Cortex of kidney (tissue), 1 donor: Measurements from ENCODE around the gene C1orf116.

ENCODE experiments used
- DNase-seq: peaks from one replicate; lab custom pipeline; 2025; lab: John Stamatoyannopoulos, UW

The C1orf116 gene

DNA sequence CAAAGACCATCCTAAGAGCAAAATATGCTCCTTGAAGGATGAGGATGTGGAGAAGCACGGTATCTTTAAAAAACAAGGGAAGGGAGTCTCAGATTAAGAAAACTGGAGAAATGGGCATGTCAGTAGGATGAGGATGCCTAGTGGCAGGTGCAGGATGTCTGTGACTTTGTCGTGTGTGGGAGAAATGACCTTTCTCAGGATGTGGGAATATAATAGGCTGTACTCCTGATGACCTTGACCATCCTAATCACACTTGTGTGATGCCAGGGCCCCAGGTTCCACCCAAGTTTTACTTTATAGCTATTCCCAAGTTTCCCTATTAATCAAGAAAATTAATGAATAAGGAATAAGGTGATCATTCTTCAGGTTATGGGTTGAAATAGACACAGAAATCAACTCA is 12.9 kb downstream of the C1orf116 start:
- no peak for DNase-seq

DNA sequence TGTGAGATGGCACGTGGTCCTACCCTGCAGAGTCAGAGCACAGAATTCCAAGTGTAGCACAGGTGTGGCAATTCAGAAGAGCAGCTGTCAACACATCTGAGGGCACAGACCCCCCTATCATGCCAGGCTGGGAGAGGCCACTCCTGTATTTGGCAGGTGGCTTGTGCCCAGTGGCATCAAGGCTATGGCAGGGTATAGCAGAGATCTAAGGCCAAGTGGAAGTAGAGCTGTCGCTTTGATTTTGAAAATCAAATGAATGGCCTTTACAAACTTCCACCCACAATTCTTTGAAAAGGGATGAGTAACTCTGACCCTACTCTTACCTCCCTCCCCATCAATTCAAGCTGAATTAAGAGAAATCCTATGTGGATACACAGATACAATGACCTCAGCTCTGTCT is 13.4 kb downstream of the C1orf116 start:
- no peak for DNase-seq

DNA sequence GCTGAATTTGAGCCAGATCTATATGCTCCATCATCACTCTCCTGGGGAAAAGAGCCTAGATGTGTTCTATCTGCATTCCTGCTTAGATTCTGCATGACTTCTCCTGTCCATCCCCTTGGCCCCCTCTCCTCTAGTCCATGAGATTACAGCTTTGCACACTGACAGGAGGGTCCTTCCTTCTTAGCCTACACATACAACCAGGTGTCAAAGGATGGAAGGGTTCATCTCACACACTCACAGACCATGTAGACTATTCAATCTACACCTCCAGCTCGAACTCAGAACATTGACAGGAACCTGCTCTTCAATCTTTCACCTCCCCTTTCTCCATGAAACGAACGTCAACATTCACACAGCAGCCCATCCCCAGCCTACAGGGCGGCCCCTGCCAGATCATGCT is 13.8 kb downstream of the C1orf116 start:
- DNase-seq, result no peak

DNA sequence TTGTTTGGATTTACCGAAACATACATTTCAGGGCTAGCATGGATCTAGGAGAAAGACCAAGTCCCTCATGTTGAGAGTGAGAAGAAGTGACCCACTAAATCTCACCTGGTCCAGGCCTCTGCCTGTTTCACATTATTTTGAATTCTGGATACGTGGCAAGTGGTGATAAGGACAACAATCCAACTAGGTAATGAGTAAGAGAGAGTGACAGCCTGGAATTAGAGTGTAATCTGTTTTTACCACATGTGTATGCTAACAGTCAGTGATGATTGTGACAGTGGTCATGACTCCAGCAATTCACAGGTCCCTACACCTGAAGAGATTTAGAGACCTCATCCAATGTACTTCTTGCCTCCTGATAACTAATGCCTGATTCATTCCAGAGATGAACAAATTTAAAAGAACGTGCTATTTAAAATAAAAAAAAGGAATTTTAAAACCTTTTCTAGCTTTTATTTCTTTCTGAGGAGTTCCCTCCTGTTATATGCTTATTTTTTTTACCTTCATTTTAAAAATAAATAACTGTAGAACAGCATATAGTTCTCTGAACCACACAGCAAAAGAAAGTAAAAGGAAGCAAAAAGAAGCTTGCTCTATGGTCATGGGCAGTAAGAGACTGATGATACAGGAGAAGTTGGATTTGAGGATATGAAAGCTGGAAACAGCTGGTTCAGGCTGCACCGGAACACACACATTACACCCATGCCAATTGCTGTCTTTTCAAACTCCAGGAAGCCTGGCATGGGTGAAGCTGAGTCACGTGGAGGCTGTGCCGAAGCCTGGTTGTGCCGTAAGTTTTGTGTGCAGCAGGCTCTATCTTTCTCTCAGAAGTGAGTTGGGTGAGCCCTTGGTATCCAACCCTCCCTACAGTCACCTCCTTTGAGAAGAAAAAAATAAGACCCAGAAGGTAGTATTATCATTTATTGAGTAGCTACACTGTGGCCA is 14.7 kb downstream of the C1orf116 start:
- DNase-seq, result no peak

DNA sequence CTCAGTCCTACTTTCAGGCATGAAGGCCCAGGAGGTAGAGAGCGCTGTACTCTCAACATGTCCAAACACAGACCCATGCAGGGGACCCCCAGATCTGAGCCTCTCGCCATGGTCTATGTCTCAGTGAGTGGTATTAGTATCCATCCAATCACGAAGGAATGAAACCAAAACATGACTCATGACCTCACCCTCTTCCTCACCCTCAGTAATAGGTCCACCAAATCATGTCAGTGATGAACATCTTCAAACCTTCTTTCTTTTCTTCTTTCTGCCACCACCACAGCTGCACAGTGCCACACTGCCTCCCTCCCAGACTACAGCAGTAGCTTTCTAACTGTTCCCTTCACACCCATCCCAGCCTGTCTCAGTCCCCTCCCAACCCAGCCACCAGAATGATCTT is 16.8 kb downstream of the C1orf116 start:
- DNase-seq, result no peak

DNA sequence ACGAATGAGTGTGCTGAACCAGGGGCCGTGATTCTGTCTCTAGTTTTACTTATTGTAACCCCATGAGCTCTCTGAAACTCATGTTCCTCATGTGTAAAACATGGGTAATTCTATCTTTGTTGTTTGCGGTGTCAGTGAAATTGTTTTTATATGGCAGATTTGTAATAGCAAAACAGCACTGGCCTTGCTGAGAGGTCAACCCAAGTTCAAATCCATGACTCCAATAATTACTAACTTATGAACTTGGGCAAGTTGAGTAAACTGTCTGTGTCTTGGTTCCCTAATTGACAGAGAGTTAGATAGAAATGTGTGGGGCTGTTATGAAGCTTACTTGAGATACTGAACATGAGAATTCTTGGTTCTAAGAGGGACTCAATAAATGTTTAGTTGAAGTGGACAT is 17.8 kb downstream of the C1orf116 start:
- no peak for DNase-seq

DNA sequence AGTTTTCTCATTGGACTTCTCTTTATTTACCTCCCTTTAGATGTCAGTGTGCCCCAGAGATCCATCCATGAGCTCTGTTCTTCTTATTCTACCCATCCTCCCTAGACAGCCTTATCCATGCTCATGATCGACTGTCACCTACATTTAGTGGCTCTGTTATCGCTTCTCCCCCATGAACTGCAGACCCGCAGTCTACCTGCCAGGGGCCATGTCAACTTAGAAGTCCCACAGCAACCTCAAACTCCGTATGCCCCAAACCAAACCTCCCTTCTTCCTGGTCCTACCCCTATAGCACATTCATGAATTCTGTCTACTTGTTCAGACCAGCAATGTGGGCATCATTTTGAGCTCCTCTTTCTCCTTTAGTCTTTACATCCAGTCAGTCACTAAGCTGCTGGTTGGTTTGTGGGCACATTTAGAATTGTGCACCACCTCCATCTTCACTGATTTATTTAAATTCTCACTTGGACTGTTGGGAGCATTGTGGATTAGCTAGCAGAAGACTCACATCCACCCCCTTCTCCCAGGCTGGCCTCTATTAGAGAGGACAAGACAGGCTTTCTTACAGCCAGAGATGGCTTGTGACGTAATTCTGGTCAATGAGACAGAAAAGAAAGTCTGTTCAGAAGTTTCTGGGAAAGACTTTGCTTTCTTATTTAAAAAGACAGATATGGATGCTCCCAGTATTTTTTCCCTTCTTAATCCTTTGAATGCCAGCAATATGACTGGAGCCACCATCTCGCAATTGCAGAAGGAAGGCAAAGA is 19.1 kb downstream of the C1orf116 start:
- DNase-seq, result no peak

DNA sequence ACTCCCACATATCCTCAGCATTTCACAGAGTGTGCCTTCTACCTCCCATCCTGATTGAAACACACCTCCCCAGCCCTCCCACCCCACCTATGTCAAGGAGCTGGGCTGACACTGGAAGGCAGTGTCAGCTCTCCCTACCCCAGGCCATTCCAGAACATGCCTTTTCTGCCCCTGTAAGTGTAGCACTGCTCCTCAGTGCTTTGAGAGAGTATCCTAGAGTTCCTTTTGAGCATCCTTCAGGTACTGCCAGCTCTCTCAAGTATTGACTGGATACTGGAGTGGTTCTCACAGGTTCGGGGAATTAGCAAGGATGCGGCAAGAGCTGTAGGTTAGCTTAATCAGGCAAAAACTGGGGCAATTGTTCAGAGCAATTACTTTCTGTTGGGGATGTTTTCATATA is 21.8 kb downstream of the C1orf116 start:
- no peak for DNase-seq

DNA sequence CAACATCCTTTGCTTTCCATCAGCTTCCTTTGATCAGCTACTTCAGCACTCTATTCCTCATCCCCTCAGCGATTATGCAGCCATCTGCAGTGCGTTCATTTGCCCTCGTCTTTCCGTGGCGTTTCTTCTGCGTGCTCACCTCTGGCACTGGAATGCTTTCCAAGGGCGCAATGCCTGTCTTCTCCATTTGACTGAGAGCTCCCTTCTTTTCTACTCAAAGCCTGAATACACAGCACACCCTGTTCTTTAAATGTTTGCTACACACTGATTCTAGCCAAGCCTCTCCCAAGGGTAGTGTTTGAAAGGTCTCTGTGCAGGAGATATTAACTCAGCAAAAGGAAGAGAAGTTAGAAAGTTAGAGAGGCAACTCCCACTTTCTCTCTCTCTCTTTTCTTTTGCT is 22.6 kb downstream of the C1orf116 start:
- no peak for DNase-seq

DNA sequence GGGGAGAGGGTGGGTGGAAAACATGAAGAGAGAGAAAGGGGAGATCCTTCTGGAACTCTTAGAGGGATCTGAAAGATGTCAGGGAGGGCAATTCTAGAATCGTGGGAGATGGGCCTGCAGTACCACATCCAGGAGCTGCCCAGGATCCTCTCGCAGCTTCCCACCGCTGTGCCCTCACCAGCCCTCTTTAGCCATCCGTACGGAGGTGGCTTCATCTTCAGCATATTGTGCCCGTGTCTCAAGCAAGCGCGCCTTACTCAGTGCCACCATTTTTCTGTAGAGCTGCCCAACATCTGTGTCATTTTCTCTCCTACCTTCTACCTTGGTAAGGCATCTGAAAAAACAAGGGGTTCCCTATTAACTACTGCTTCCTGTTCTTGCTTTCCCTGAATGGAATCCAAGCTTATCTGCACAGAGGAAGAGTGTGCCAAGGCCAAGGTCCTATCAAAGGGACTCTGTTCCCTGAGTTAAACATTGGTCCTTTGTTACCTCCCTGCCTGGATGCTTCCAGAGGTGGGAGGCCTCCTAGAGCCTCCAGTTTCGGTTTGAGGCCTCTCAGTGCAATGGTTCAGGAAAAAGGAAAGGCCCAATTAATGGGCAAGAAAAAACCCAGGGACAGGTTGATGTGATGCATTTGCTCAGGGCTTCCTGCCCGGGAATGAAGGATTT is 23.2 kb downstream of the C1orf116 start:
- no peak for DNase-seq

DNA sequence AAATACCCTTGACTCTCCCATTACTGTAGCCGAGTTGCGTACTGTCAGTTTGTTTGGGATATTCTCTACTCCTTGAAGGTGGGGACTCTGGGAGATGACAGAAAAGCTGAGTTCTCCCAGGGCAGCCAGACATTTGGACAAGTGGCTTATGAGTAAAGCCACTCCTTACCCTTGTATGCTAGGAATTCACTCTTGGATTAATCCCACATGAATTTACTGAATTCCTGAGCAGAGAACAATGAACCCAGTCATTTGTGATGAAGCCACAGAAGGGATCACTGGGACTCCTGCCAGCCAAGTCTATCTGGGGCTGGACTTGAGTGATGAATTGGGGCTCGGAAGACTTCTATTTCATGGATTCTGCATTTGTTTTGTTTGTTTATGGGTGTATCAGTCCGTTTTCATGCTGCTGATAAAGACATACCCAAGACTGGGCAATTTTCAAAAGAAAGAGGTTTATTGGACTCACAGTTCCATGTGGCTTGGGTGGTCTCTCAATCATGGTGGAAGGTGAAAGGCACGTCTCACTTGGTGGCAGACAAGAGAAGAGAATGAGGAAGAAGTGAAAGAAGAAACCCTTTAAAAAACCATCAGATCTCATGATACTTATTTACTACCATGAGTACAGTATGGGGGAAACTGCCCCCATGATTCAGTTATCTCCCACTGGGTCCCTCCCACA is 25.1 kb downstream of the C1orf116 start:
- no peak for DNase-seq

DNA sequence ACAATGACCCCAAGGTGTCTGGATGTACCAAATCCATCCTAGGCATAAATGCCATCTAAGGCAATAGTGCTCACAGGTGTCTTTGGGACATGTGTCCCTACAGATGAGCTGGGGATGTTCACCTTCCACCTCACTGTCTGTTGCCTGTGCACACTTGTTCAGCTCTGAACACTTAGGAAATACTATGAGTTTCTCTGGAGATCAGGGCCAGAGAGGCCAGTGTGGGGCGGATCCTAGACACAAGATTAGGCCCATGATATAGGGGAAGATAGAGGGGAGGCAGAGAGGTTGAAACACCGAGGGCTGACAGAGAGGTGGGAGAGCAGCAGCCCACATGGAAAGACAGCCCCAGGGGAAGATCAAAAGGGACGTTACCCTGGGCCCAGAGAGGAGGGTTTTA is 25.6 kb downstream of the C1orf116 start:
- no peak for DNase-seq

DNA sequence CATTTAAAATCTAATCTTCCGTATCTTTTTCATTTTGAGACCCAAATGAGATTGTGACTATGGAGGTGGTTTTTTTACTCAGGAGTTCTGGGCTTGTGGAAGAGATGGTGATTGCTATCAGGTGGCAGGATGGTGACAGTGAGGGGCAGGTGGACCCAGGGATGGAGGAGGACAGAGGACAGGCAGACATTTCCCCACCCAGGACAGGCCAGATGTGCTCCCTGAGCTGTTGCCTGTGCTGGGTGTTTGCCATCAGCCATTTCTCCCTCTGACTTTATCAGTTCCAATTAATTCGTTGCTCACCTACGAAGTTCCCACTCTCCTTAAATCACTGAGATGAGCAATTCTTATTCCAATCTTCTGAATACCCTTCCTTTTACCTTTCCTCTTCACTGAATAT is 26.5 kb downstream of the C1orf116 start:
- DNase-seq, result no peak

DNA sequence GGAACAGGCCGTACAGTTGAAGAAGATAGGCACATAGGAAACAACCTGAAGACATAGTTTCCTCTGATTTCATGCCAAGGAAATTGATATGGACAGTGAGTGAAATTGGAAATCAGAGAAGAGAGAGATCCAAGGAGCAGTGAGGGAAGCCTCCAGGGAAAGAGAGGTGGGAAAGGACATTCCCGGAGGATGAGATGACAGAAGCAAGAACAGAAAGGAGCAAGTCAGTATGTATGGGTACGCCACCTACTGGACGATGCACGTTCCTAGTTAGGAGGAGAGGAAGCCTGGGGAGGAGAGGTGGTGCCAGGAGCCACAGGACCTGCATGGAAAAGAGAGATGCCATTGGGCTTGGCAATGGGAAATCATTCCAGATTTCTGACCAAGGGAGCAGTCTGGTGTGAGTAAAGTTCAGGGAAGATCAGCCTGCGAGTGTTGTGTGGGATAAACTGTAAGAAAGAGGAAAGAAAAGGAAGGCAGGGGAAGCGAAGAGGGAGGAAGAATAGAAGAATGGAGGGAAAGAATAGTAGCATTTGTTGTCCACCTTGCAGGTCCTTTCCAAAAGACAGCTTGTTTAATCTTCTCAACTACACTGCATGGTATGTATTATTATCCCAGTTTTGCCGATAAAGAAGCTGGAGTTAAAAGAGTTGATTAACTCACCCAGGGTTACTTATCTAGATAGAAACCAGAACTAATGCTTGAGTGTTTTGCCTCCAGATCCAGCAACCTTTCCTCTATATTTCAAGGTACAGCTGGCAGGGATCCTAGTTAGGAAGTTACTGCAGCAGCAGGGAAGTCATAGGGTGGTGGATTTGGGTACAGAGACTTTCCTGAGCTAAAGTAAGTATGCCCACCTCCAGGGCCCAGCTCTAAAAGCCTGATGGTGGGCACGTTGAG is 27.4 kb downstream of the C1orf116 start:
- no peak for DNase-seq

DNA sequence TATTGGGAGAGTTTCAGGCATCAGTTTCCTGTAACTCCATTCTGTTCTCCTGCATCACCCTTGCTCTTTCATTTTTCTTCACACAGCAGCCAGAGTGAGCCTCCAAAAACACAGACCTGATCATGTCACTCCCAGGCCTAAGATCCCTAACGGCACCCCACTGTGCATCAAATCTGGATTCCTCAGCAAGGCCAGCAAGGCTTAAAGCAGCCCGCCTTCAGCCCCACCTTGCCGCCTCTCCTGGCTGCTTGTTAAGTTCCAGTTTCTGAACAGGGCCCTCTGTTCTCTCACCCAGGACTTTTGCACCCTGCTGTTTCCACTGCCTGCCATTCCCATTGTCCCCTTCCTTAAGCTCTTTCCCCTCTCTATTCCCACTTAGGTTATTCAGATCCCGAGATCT is 29.3 kb downstream of the C1orf116 start:
- DNase-seq, result no peak

DNA sequence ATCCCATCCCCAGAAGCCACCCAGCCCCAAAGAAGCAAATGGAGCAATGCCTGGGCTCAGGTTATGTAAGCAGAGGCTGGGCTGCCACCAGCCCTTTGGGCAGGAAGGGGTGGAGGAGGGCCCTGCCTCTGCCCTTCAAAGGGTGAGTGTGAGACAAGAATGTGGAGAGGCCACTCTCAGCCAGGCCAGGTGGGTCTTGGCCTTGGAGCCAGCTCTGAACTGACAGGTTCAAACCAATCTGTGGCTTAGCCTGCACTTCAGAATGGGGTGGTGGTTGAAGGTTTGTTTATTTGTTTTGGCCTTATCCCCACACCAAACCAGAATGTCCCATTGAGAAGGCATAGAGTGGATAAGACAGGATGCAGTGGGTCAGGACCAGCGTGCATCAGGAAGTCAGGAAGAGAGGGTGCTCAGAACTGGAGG is 29.8 kb downstream of the C1orf116 start:
- no peak for DNase-seq

DNA sequence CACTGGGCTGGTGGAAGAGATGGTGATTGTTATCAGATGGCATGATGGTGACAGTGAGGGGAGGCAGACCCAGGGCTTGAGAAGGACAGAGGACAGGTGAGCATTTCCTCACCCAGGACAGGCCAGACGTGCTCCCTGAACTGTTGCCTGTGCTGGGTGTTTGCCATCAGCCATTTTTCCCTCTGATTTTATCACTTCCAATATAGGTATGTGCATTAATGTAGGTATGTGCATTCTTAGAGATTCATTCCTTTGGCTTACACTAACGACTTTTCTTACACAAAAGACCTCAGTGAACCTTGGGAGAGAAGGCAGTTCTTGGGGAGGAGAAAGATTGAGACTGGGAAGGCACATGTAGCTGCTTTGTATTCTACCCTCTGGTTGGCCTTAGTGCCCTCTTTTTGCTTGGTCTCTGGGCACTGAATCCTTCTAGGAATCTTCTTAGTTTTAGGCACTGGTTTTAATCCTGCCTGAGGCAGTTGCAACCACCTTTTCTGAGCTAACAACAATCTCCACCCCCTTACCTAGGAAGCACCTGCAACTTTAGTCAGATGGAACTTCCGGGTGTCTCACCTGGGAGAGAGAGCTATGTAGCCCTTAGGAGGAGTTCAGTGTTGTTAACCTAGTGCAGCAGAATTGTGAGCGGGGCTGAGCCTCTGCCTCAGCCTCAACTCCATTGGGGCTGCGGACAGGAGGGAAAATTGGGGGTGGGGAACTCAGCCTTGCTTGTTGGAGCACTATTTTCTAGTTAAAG is 30.9 kb downstream of the C1orf116 start:
- DNase-seq, result no peak

DNA sequence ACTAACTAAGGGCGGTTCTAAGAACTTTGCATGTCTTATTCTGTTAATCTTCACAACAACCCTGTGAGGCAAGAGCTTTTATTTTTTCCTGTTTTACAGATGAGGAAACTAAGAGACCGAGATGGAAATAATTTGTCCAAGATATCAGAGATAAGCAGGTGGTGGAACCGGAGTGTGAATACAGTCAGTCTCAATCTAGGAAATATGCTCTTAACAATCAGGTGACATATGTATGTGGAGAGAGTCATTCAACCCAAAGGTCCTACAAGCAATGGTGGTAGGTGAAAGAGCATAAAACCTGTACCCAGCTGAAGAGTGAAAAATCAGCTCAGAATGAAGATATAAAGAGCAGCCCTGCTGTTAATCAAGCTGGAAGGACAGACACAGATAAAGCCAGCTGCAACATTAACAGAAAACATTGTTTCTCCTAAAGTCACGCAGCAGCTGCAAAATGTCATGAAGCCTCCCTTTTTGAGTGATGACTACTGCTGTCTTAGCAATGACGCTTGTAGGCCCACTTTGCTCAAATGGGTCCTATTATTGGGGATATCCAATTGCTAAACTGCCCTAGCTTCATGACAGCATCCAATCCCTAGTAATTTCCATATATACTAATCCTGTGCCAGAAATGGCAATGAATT is 31.8 kb downstream of the C1orf116 start:
- no peak for DNase-seq

DNA sequence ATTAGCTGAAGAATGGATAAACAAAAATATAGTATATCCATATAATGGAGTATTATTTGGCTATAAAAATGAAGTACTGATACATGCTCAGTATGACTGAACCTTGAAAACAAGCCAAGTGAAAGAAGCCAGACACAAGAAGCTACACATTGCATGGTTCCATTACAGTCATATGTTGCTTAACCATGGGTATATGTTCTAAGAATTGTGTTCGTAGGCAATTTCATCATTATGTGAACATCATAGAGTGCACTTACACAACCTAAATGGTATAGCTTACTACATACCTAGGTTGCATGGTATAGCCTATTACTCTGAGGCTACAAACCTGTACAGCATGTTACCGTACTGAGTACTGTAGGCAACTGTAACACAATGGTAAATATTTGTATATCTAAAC is 33.7 kb downstream of the C1orf116 start:
- no peak for DNase-seq

DNA sequence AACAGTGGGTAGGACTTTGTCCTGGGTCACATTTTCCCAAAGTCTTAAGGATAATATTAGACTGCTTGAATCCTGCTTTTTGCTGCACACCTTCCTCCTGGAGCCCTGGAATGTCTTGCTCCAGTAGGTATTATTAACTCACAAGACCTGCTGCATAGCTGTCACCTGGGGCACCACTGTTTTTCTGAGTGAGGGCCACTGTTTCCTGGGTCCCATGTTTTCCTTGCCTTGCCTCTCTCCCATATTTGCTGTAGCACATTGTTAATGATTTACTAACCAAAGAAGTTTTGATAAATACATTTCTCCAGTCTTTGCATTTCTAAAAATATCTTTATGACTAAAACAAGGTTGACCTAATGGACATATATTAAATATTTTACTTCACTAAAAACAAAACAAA is 39.8 kb downstream of the C1orf116 start:
- no peak for DNase-seq
